CD4-positive, alpha-beta memory T cell (primary cell): ENCODE data around the gene PUSL1. TPM values are rescaled to one million over a fixed set of nuclear protein-coding genes. Genes with fewer than 3 reads are reported as not detected.

ENCODE experiments used
- CTCF ChIA-PET: fragments of 350-600 bp; sonication (Branson Sonifier 250); formaldehyde crosslinking; loops from one replicate; lab custom pipeline; 2021; ENCODE audit warnings: inconsistent platforms; ENCODE audit not compliant: partially characterized antibody; lab: Charles Lee
- POLR2A ChIA-PET: fragments of 350-600 bp; sonication (Branson Sonifier 250); formaldehyde crosslinking; loops from one replicate; lab custom pipeline; 2021; ENCODE audit not compliant: partially characterized antibody; lab: Charles Lee
- DNase-seq, 5 donors: peaks; one replicate each; pipeline versions ENCODE4 v3.0.0 to v3.0.0-alpha.2; 2020 to 2022; ENCODE audit warnings: mixed read lengths in 1 of 5
- H3K27ac ChIP-seq: one replicate; pipeline ENCODE4 v1.7.0; 2013; ENCODE audit warnings: low read depth, low read length
- H3K27me3 ChIP-seq: 2 replicates; pipeline ENCODE4 v1.7.0; 2013; ENCODE audit warnings: mild to moderate bottlenecking, low read length, moderate library complexity; ENCODE audit not compliant: insufficient read depth
- H3K36me3 ChIP-seq: 2 replicates; pipeline ENCODE4 v1.7.0; 2013; ENCODE audit warnings: mild to moderate bottlenecking, low read length, moderate library complexity; ENCODE audit not compliant: insufficient read depth
- H3K4me1 ChIP-seq: 2 replicates; pipeline ENCODE4 v1.7.0; 2013; ENCODE audit warnings: mild to moderate bottlenecking, low read length, moderate library complexity; ENCODE audit not compliant: insufficient read depth
- H3K4me3 ChIP-seq, 2 donors: one replicate each; pipeline ENCODE4 v1.7.0; 2013; ENCODE audit warnings: low read length in 2 of 2, mild to moderate bottlenecking in 1 of 2
- H3K9me3 ChIP-seq, 2 donors: one replicate each; pipeline ENCODE4 v1.7.0; 2013; ENCODE audit warnings: low read length in 2 of 2, control low read depth in 1 of 2; ENCODE audit not compliant: control insufficient read depth in 1 of 2
- H3K27ac Mint-ChIP-seq, 7 donors: one replicate each; pipeline ENCODE4 v1.8.0; 2020 to 2021; ENCODE audit warnings: mixed read lengths in 7 of 7, mild to moderate bottlenecking in 6 of 7, inconsistent platforms in 3 of 7, moderate library complexity in 3 of 7
- H3K27me3 Mint-ChIP-seq, 2 donors: one replicate each; pipeline ENCODE4 v1.8.0; 2020 to 2021; ENCODE audit warnings: mixed read lengths in 2 of 2
- H3K36me3 Mint-ChIP-seq, 2 donors: one replicate each; pipeline ENCODE4 v1.8.0; 2020 to 2021; ENCODE audit warnings: mixed read lengths in 2 of 2, inconsistent platforms in 1 of 2, mild to moderate bottlenecking in 1 of 2
- H3K4me1 Mint-ChIP-seq, 4 donors: one replicate each; pipeline ENCODE4 v1.8.0; 2020 to 2021; ENCODE audit warnings: mixed read lengths in 4 of 4, mild to moderate bottlenecking in 1 of 4
- H3K4me3 Mint-ChIP-seq, 8 donors: one replicate each; pipeline ENCODE4 v1.8.0; 2020 to 2021; ENCODE audit warnings: mixed read lengths in 8 of 8, mild to moderate bottlenecking in 7 of 8, moderate library complexity in 6 of 8, inconsistent platforms in 3 of 8
- H3K9me3 Mint-ChIP-seq, 8 donors: one replicate each; pipeline ENCODE4 v1.8.0; 2020 to 2021; ENCODE audit warnings: mixed read lengths in 8 of 8, mild to moderate bottlenecking in 5 of 8, inconsistent platforms in 3 of 8, moderate library complexity in 1 of 8
- intact Hi-C: fragments of 100-400 bp; cut with micrococcal nuclease; formaldehyde crosslinking; loops from one replicate; pipeline ENCODE4 v1.15.1; 2023
- polyA plus RNA-seq, 2 donors: library from polyadenylated mRNA; unstranded; fragments of 300-500 nt; fragmentation: Illumina TruSeq; gene quantifications; one replicate each; pipeline ENCODE4 v1.2.3, GENCODE V29; 2021
- total RNA-seq, 2 experiments: library from RNA; stranded (reverse); gene quantifications; one replicate each; pipeline ENCODE4 v1.2.3, GENCODE V29; 2021

The PUSL1 gene
- total and polyA plus RNA-seq, 4 experiments from 2014 or later, result 15.4 to 27.9 (median 20.4) TPM

- intact Hi-C loops, result no loop called here
- Mint-ChIP-seq H3K4me1 (peaks cover 6 to 15% (median 8%) of the 10 kb centered on the region in 4 donors), H3K4me3 (peak overlapping the region in 1 of 8 donors; percentile 21), H3K9me3 (peaks cover 0 to 2% (median 0%) of the 10 kb centered on the region in 8 donors), H3K36me3 (no peaks in the 10 kb centered on the region), H3K27me3 (peaks cover 3 to 8% of the 10 kb centered on the region in 2 donors), H3K27ac (peak overlapping the region in 1 of 7 donors; percentile 17)
- Histone ChIP-seq H3K36me3 (no peaks in the 10 kb centered on the region), H3K4me3 (no peak overlapping the region), H3K27me3 (no peaks in the 10 kb centered on the region), H3K4me1 (peaks cover 26% of the 10 kb centered on the region), H3K27ac (no peak overlapping the region), H3K9me3 (no peaks in the 10 kb centered on the region)
- ChIA-PET CTCF (no interaction called here), POLR2A (no interaction called here)
- no peak for DNase-seq
Measured at GRCh38 chr1:1357871-1358432, 49.6 kb downstream of the PUSL1 start.

- Mint-ChIP-seq H3K27ac (peak within 1 kb of the TSS in 5 of 7 donors; percentile 11 to 70 (median 29)), H3K27me3 (peaks cover 3 to 8% of the 10 kb centered on the region in 2 donors), H3K4me1 (peaks cover 6 to 14% (median 8%) of the 10 kb centered on the region in 4 donors), H3K9me3 (no peaks in the 10 kb centered on the region), H3K4me3 (peak within 1 kb of the TSS in 5 of 8 donors; percentile 16 to 61 (median 38)), H3K36me3 (no peaks in the 10 kb centered on the region)
- no peaks in the 10 kb centered on the region for H3K36me3 ChIP-seq
- H3K4me3 ChIP-seq, result no peak within 1 kb of the TSS
- no peak for DNase-seq
- peaks cover 23% of the 10 kb centered on the region for H3K4me1 ChIP-seq
- intact Hi-C loops, result no loop called here
- ChIA-PET POLR2A (interaction anchor here (0.6 kb wide), 1 partner anchor 13 kb away, joined by 3 read pairs; no protein-coding TSS in a partner anchor), CTCF (no interaction called here)
- no peaks in the 10 kb centered on the region for H3K9me3 ChIP-seq
- no peak within 1 kb of the TSS for H3K27ac ChIP-seq
- H3K27me3 ChIP-seq, result no peaks in the 10 kb centered on the region
Measured at GRCh38 chr1:1358433-1359271, 50.3 kb downstream of the PUSL1 start, which contains the start of gene MXRA8. MXRA8 (minus strand) TSS chr1:1358555; CDS start chr1:1358504, 51 bp downstream.

- no peak overlapping the region for H3K27ac ChIP-seq
- peak overlapping the region in 4 of 8 donors; percentile 16 to 61 (median 41) for H3K4me3 Mint-ChIP-seq
- no peak for DNase-seq
- ChIA-PET CTCF (no interaction called here), POLR2A (interaction anchor here (0.6 kb wide), 1 partner anchor 13 kb away, joined by 3 read pairs; no protein-coding TSS in a partner anchor)
- H3K9me3 ChIP-seq, result no peaks in the 10 kb centered on the region
- H3K4me1 Mint-ChIP-seq, result peaks cover 6 to 10% (median 7%) of the 10 kb centered on the region in 4 donors
- no peaks in the 10 kb centered on the region for H3K27me3 ChIP-seq
- peak overlapping the region in 3 of 7 donors; percentile 11 to 70 (median 42) for H3K27ac Mint-ChIP-seq
- peaks cover 3 to 6% of the 10 kb centered on the region in 2 donors for H3K27me3 Mint-ChIP-seq
- H3K9me3 Mint-ChIP-seq, result no peaks in the 10 kb centered on the region
- peaks cover 17% of the 10 kb centered on the region for H3K4me1 ChIP-seq
- H3K4me3 ChIP-seq, result no peak overlapping the region
- H3K36me3 ChIP-seq, result no peaks in the 10 kb centered on the region
- H3K36me3 Mint-ChIP-seq, result no peaks in the 10 kb centered on the region
- intact Hi-C loops, result no loop called here
Measured at GRCh38 chr1:1359308-1359663, 50.9 kb downstream of the PUSL1 start.

- POLR2A ChIA-PET, result no interaction called here
- CTCF ChIA-PET, result no interaction called here
- intact Hi-C loops, result no loop called here
- Histone ChIP-seq H3K27me3 (no peaks in the 10 kb centered on the region), H3K27ac (no peak overlapping the region), H3K36me3 (no peaks in the 10 kb centered on the region), H3K4me3 (no peak overlapping the region), H3K4me1 (peaks cover 13% of the 10 kb centered on the region), H3K9me3 (no peaks in the 10 kb centered on the region)
- no peaks in the 10 kb centered on the region for H3K9me3 Mint-ChIP-seq
- no peaks in the 10 kb centered on the region for H3K36me3 Mint-ChIP-seq
- peaks cover 6 to 10% (median 7%) of the 10 kb centered on the region in 4 donors for H3K4me1 Mint-ChIP-seq
- peaks cover 2 to 6% of the 10 kb centered on the region in 2 donors for H3K27me3 Mint-ChIP-seq
- DNase-seq, result no peak
- H3K4me3 Mint-ChIP-seq, result peak overlapping the region in 1 of 8 donors; percentile 61
- H3K27ac Mint-ChIP-seq, result no peak overlapping the region
Measured at GRCh38 chr1:1359664-1360468, 51.5 kb downstream of the PUSL1 start.

GRCh38 chr1:1360506-1361169, 52.2 kb downstream of the PUSL1 start:
- H3K27ac Mint-ChIP-seq, result peak overlapping the region in 1 of 7 donors; percentile 3
- no peak for DNase-seq
- ChIA-PET POLR2A (no interaction called here), CTCF (no interaction called here)
- H3K4me3 ChIP-seq, result no peak overlapping the region
- peak overlapping the region in 1 of 8 donors; percentile 42 for H3K4me3 Mint-ChIP-seq
- H3K4me1 Mint-ChIP-seq, result peaks cover 6 to 10% (median 7%) of the 10 kb centered on the region in 4 donors
- peaks cover 13% of the 10 kb centered on the region for H3K4me1 ChIP-seq
- H3K9me3 Mint-ChIP-seq, result no peaks in the 10 kb centered on the region
- H3K36me3 ChIP-seq, result no peaks in the 10 kb centered on the region
- no peaks in the 10 kb centered on the region for H3K27me3 ChIP-seq
- H3K36me3 Mint-ChIP-seq, result no peaks in the 10 kb centered on the region
- peaks cover 2 to 6% of the 10 kb centered on the region in 2 donors for H3K27me3 Mint-ChIP-seq
- no peaks in the 10 kb centered on the region for H3K9me3 ChIP-seq
- intact Hi-C loops, result no loop called here
- H3K27ac ChIP-seq, result no peak overlapping the region
